Peyer's patch (tissue), 4 donors: Measurements from ENCODE around the gene GPC5.

Experiments
- CTCF ChIP-seq, 6 experiments: fragments of 450-650 bp in 4 of 6; fragments of 200-600 bp in 2 of 6; sonication (generic) in 1 of 6; IDR thresholded peaks; one replicate each; pipeline ENCODE4 v1.5.1; 2017 to 2019; ENCODE audit warnings: antibody characterized with exemption in 6 of 6, mild to moderate bottlenecking in 3 of 6, moderate library complexity in 1 of 6
- POLR2A ChIP-seq, 2 donors: fragments of 450-650 bp; IDR thresholded peaks; one replicate each; pipeline ENCODE4 v1.5.1; 2017; ENCODE audit warnings: antibody characterized with exemption in 2 of 2, mild to moderate bottlenecking in 2 of 2, moderate library complexity in 2 of 2

- TF ChIP-seq CTCF (IDR thresholded peaks at IDR 0.05), result no peak
- TF ChIP-seq POLR2A (IDR thresholded peaks at IDR 0.05), result no peak
Observed at GRCh38 chr13:92461402-92461801, 1063.0 kb downstream of the GPC5 start.
